HepG2 (cell line): ENCODE data around the gene CYSTM1. TPM values are rescaled to one million over a fixed set of nuclear protein-coding genes. Genes with fewer than 3 reads are reported as not detected.
A peak's percentile ranks its signal among the peaks of the same experiment; 100 is the strongest.

Experiments used
- AGO2 ChIP-seq: fragments of 200-400 bp; formaldehyde crosslinking; optimal IDR thresholded peaks from 2 replicates; pipeline ENCODE3; 2017; ENCODE audit warnings: mild to moderate bottlenecking, low read depth, low read length, moderate library complexity
- BCL6 ChIP-seq: IDR thresholded peaks from 2 replicates; pipeline ENCODE4 v1.6.1; 2016; ENCODE audit warnings: missing genetic modification reagents, missing compliant biosample characterization
- CEBPG ChIP-seq: IDR thresholded peaks from 2 replicates; pipeline ENCODE4 v1.6.1; 2016
- EP300 ChIP-seq, 3 experiments: sonication (generic) in 1 of 3; formaldehyde crosslinking in 1 of 3; IDR thresholded peaks; 2 replicates each; pipeline versions ENCODE4 v1.5.1 to v1.6.1; 2011 to 2020; ENCODE audit warnings: low read depth in 2 of 3, low read length in 2 of 3, borderline replicate concordance in 1 of 3, improper control_type of control experiment in 1 of 3, mild to moderate bottlenecking in 1 of 3, missing genetic modification reagents in 1 of 3, moderate library complexity in 1 of 3
- FOXP4 ChIP-seq: sonication (generic); formaldehyde crosslinking; IDR thresholded peaks from 2 replicates; pipeline ENCODE4 v1.4.0; 2020; ENCODE audit warnings: missing genetic modification reagents
- HMGXB4 ChIP-seq, 2 experiments: sonication (generic) in 1 of 2; formaldehyde crosslinking in 1 of 2; IDR thresholded peaks; 2 replicates each; pipeline versions ENCODE4 v1.4.0 to v1.6.1; 2018 to 2020; ENCODE audit warnings: missing genetic modification reagents in 2 of 2, borderline replicate concordance in 1 of 2, low read depth in 1 of 2, mild to moderate bottlenecking in 1 of 2, missing biosample characterization in 1 of 2
- KLF16 ChIP-seq, 2 experiments: sonication (generic) in 1 of 2; formaldehyde crosslinking in 1 of 2; IDR thresholded peaks; 2 replicates each; pipeline versions ENCODE4 v1.6.1 to v1.8.0; 2016 to 2023; ENCODE audit warnings: missing genetic modification reagents in 2 of 2, missing compliant biosample characterization in 1 of 2
- MED1 ChIP-seq: sonication (generic); formaldehyde crosslinking; IDR thresholded peaks from 2 replicates; pipeline ENCODE4 v1.4.0; 2020; ENCODE audit warnings: missing genetic modification reagents
- MLX ChIP-seq: IDR thresholded peaks from 2 replicates; pipeline ENCODE4 v1.6.1; 2016
- PHF21A ChIP-seq: sonication (generic); formaldehyde crosslinking; IDR thresholded peaks from 2 replicates; pipeline ENCODE4 v1.5.0; 2020; ENCODE audit warnings: mild to moderate bottlenecking, missing genetic modification reagents
- PRDM10 ChIP-seq: sonication (generic); formaldehyde crosslinking; IDR thresholded peaks from 2 replicates; pipeline ENCODE4 v1.4.0; 2020; ENCODE audit warnings: low read depth, missing genetic modification reagents
- SOX6 ChIP-seq, 2 experiments: fragments of 450-650 bp in 1 of 2; sonication (generic) in 1 of 2; formaldehyde crosslinking in 1 of 2; IDR thresholded peaks; 2 replicates each; pipeline versions ENCODE4 v1.4.0 to v1.6.1; 2017 to 2020; ENCODE audit warnings: antibody characterized with exemption in 1 of 2, mild to moderate bottlenecking in 1 of 2, missing genetic modification reagents in 1 of 2
- ZNF572 ChIP-seq: sonication (generic); formaldehyde crosslinking; IDR thresholded peaks from 2 replicates; pipeline ENCODE4 v1.5.1; 2020; ENCODE audit warnings: mild to moderate bottlenecking, missing genetic modification reagents
- polyA plus RNA-seq, 8 experiments: library from polyadenylated mRNA; depleted of rRNA in 3 of 8; stranded (reverse) in 7 of 8; unstranded in 1 of 8; fragments of >200 nt; fragmentation: Illumina TruSeq in 4 of 8; extraction: Trizol in 4 of 8; gene quantifications; 2 replicates each; pipeline versions ENCODE4 v1.2.1 to v1.2.3, GENCODE V29; 2011 to 2016; ENCODE audit warnings: low read depth in 4 of 8, missing spikeins in 1 of 8, mixed read lengths in 1 of 8; ENCODE audit not compliant: insufficient read depth in 1 of 8
- total RNA-seq, 5 experiments: library from RNA; depleted of rRNA; stranded (reverse); fragments of >200 nt; fragmentation: Illumina TruSeq; extraction: Trizol; gene quantifications; 2 replicates each; pipeline ENCODE4 v1.2.3, GENCODE V29; 2016; ENCODE audit warnings: low read depth in 1 of 5
- TF ChIP-seq, protein P1 (sequence below): sonication (generic); formaldehyde crosslinking; IDR thresholded peaks from 2 replicates; pipeline ENCODE4 v1.5.1; 2020; ENCODE audit warnings: mild to moderate bottlenecking, missing genetic modification reagents

Gene CYSTM1
- total and polyA plus RNA-seq, 2 of the 13 experiments (the other 11 are each of a cell fraction or from before 2014, with no cell fraction given) = 40.0 to 73.4 TPM

DNA sequence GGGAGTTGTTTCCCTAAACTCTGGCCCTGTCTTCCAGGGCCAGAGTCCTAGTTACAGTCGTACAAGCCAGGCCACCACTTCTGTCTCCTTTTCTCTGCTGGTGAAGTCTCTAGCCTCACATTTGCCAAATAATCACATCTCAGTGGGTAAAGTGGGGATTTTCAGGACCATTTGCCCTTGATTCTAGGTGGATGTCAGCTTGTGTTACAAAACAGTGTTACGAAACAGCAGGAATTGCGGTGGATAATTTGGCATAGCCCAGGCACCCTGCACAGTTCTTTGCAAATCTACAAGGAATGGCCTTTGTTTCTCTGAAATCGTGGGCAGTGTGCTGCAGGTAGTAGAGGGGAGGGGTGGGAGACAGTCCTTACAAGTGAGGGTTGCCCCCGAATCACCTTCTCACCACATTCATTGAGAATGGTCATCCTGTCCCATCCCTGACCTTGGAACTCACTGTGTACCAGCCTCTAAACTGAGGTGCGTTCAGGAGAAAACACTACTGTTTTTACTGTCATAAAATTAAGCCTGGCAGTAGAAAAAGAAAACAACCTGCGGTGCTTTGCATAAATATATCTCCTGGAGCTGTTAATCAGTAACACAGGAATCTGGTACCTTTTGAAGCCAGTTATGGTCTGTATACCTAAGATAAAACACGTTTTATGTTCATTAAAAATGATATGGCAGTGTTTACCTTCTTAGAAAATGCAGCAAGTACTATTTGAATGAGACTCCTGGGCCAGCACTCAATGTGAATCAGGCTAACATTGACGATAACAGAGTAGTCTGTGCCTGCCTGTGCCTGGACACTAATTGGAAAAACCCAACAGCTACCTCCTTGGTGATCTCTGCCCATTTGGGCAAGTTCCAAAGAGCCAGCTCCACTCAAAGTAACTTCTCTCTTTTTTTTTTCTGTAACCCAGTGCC is 44.3 kb downstream of the CYSTM1 start (continued):
- TF ChIP-seq PRDM10 (CRISPR knock-in tag) (0 out of 2 replicates have a peak, but pooled peaks have one; percentile 33), BCL6 (CRISPR knock-in tag) (peak; percentile 32; the same call in 1 of the 2 replicates), KLF16 (CRISPR knock-in tag; IDR thresholded peaks at IDR 0.05) (0 out of 4 replicates have a peak, but pooled peaks of 1 of the 2 experiments have one; percentile 26), AGO2 (no peak), ZNF572 (no peak), SOX6 (IDR thresholded peaks at IDR 0.05) (no peak), SOX6 (CRISPR knock-in tag; IDR thresholded peaks at IDR 0.05) (peak; percentile 54; the same call in 1 of the 2 replicates), MLX (CRISPR knock-in tag) (0 out of 2 replicates have a peak, but pooled peaks have one; percentile 11), MED1 (CRISPR knock-in tag) (peak; percentile 32), HMGXB4 (CRISPR knock-in tag; IDR thresholded peaks at IDR 0.05; ENCODE audit: borderline replicate concordance in 1 of 2, low read depth in 1 of 2) (peak in 1 of 2 experiments; percentile 25; a peak in 1 of 4 replicates), FOXP4 (peak; percentile 68), EP300 (IDR thresholded peaks at IDR 0.05; ENCODE audit: low read depth in 2 of 2, low read length in 2 of 2) (no peak), EP300 (CRISPR knock-in tag; IDR thresholded peaks at IDR 0.05; ENCODE audit: borderline replicate concordance) (0 out of 2 replicates have a peak, but pooled peaks have one; percentile 29), PHF21A (CRISPR knock-in tag) (peak; percentile 60; the same call in 1 of the 2 replicates), CEBPG (CRISPR knock-in tag) (peak; percentile 83)
- TF ChIP-seq, protein P1, sequence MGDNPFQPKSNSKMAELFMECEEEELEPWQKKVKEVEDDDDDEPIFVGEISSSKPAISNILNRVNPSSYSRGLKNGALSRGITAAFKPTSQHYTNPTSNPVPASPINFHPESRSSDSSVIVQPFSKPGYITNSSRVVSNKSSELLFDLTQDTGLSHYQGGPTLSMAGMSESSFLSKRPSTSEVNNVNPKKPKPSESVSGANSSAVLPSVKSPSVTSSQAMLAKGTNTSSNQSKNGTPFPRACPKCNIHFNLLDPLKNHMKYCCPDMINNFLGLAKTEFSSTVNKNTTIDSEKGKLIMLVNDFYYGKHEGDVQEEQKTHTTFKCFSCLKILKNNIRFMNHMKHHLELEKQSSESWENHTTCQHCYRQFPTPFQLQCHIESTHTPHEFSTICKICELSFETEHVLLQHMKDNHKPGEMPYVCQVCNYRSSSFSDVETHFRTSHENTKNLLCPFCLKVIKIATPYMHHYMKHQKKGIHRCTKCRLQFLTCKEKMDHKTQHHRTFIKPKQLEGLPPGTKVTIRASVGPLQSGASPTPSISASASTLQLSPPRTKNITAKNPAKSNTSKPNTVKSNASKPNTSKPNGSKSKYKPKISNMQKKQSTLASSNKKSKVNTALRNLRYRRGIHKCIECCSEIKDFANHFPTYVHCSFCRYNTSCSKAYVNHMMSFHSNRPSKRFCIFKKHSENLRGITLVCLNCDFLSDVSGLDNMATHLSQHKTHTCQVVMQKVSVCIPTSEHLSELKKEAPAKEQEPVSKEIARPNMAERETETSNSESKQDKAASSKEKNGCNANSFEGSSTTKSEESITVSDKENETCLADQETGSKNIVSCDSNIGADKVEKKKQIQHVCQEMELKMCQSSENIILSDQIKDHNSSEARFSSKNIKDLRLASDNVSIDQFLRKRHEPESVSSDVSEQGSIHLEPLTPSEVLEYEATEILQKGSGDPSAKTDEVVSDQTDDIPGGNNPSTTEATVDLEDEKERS (CRISPR knock-in tag) = no peak
